Measurements from ENCODE around the gene FANCF.
"Not testable (repeated sequence)": the region's sequence is repeated elsewhere in the genome, so short reads cannot be mapped to it uniquely, and the experiment has no call there.

FANCF gene, protein sequence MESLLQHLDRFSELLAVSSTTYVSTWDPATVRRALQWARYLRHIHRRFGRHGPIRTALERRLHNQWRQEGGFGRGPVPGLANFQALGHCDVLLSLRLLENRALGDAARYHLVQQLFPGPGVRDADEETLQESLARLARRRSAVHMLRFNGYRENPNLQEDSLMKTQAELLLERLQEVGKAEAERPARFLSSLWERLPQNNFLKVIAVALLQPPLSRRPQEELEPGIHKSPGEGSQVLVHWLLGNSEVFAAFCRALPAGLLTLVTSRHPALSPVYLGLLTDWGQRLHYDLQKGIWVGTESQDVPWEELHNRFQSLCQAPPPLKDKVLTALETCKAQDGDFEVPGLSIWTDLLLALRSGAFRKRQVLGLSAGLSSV

DNA sequence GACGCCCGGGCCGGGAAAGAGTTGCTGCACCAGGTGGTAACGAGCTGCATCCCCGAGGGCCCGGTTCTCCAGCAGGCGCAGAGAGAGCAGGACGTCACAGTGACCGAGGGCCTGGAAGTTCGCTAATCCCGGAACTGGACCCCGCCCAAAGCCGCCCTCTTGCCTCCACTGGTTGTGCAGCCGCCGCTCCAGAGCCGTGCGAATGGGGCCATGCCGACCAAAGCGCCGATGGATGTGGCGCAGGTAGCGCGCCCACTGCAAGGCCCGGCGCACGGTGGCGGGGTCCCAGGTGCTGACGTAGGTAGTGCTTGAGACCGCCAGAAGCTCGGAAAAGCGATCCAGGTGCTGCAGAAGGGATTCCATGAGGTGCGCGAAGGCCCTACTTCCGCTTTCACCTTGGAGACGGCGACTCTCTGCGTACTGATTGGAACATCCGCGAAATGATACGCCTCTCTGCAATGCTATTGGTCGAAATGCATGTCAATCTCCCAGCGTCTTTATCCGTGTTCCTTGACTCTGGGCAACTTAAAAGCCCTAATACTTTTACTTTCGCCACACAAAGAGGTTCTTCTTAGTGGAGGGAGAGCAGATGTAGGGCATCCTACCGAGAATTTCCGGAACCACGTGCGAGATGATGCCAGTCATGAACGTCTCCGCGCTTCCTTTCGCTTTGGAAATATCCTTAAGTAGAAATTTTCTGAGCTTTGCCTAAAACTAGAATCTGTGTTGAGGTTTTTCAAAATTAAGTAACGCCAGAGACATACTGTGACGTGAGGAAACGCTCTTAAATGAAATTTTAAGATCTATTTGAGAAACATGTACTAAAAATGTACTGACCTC lies at the start of gene FANCF:
Gene FANCF (minus strand): TSS at position 376 of the 840 bp plus-strand sequence. CDS start 13 bp downstream, at position 363.
- DNase-seq (ENCODE audit: low read depth) = peak; percentile 97

DNA sequence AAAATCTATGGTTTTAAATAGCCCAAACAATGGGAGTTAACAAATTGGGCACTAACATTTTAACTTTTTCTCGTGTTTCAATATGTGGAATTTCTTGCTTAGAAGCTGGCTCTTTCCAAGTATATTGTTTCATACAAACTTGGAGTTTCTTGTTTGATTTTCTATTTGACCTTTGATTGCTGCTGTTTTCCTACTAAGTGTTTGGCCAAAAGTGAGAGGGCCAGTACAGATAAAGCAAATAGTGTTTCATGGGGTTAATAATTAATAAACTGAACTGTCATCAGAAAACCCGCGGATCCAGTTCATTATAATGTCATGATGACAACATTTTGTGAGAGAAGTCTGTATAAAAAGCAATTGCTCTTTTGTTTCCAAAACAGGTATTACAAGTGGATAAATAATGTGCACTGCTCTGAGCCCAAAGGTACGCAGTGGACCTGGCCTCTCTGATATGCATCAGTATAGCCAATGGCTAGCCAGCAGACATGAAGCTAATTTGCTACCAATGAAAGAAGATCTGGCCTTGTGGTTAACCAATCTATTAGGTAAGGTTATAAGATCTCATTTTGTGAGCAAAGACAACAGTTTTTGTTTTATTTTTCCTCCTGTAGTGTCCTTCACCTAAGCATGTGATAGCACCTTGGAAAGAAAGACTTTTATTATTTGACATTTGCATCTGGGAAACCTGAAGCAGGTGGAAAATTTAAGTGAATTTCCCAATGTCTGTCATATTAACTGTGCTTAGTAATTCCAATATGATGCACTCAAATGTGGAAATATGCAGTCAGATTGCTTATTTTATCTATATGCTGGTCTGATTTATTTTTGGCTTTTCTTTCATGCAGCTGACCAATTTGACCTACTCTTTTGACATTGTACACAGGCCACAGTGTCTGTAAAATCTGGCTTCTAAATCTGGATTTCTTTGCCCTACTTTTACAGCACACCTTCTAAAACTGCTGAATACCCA lies 49.1 kb upstream of the FANCF start:
- no peak for DNase-seq (ENCODE audit: low read depth)
- no peak overlapping the region for H3K4me3 ChIP-seq (ENCODE audit: low read depth, low read length)

More for the DNA sequence above, at the start of gene FANCF:
- H3K4me3 ChIP-seq (ENCODE audit: low read depth, low read length) = peak within 1 kb of the TSS; percentile 86

DNA sequence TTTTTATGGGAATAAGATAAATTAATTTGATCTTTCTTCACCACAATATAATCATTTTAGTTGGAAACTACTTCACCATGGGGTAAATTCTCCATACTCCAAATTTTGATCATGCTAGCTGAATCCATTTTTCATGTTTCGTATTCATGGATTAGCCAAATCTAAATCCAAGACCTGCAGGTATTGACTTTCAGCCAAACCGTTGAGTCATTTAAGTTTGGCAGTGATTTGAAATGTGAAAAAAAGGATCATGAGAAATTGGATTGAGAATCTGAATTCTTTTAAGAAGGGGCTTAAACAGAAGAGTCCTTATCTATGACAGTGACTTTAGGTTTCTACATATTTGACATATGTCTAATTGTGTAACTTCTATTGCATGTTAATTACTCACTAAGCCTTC lies 46.1 kb upstream of the FANCF start:
- no peak for DNase-seq (ENCODE audit: low read depth)
- H3K4me3 ChIP-seq (ENCODE audit: low read depth, low read length) = no peak overlapping the region

DNA sequence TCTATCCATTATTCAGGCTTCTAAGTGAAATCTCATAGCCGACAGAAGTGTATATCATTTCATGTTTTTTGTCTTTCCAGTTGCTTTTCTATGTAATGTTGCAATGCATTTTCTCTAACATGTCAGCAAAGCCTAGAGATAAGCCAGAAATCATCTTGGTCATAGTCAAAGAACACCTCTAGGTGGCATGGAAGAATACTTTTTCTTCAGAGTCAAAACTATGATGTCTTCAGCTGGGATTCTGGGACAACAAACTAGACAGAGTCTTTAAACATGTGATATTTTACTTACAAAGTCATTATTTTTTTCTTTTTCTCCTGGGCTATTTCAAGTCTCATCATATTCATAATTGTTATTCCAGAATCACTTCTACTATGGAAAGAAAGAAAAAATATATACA lies 45.2 kb upstream of the FANCF start:
- H3K4me3 ChIP-seq (ENCODE audit: low read depth, low read length) = no peak overlapping the region
- DNase-seq (ENCODE audit: low read depth) = no peak

DNA sequence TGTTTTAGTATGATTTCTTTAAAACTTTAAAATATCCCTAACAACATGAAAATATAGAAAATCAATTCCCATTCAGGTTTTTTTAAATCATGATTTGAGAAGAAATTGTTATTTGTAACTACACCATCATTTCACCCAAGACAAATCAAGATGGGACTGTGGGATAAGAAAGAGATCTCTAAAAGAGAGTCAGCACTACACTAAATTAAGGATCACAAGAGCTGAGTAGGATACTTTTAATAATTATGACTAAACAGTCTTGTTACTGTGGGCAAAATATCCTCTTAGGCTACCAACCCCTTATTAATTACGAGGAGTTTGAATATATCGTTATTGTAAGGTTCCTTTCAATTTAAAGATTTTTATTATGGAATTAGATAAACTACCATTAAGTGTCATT lies 43.7 kb upstream of the FANCF start:
- no peak for DNase-seq (ENCODE audit: low read depth)
- no peak overlapping the region for H3K4me3 ChIP-seq (ENCODE audit: low read depth, low read length)

DNA sequence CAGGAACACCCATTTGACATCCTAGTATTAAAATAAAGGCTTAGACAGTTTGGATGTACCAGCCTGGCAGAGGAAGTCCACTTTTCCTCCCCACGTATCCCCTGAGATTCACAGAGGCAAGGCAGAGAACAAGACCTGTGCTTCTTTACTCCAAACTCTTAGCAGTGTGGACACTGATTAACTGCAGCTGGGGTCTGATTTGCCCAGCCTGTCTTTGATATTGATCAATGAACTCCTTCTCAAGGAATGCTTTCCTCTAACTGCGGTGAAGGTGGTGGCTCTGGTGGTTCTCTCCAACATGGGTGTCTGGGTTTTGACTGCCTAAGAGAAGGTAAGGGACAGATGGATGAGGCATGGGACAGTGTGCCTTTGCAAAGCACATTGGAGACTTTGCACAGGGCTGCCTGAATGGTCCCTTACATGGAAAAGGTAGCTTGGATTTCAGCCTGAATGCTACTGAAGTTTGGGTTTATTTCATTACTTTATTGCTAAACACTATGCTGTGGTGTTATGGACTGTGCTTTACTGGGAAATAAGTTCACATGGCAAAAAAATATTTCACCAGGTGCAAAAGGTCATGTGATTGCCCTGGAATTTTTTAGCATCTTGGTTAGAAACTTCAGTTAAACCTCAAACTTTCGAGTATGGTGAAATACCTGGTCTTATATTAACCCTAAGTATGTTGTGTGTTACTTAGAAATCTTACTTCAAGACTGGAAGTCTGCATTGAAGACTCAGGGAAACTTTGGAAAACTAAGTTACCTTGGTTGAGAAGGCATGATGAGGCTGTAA lies 42.6 kb upstream of the FANCF start:
- H3K4me3 ChIP-seq (ENCODE audit: low read depth, low read length) = no peak overlapping the region
- no peak for DNase-seq (ENCODE audit: low read depth)

DNA sequence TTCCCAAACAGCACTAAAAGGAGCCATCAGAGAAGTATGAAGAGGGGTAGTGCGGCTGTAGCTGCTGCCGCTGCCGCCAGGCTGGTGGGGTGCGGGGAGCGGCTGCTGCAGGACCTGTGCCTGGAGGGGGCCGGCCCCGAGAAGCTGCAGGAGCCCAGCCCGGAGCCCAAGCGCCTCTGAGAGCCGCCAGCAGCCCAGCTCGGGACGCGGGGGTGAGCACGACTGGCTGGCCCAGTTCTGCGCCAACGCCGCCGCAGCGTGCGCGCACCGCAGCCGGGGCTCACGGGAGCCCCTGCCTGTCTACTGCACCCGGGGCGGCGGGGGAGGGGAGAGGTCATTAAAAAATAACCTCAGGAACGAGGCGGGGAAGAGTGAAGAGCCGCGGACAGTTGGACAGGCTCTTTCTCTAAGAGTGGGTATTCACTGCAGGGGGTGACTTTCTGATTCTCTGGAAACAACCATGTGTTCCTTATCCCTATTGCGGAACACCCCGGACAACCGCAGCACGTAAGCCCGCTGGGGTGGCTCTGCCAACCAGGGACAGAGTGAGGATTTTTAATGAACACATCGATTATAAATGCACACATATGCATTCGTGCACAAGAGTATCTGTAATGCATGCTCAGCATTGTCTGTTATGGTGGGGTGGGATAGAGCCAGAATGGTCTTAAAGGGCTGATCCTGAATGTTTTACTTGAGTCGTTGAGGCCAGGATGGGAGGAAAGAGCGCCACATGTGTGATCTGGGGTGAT lies 41.2 kb upstream of the FANCF start:
- peak overlapping the region; percentile 47 for H3K4me3 ChIP-seq (ENCODE audit: low read depth, low read length)
- DNase-seq (ENCODE audit: low read depth) = no peak

DNA sequence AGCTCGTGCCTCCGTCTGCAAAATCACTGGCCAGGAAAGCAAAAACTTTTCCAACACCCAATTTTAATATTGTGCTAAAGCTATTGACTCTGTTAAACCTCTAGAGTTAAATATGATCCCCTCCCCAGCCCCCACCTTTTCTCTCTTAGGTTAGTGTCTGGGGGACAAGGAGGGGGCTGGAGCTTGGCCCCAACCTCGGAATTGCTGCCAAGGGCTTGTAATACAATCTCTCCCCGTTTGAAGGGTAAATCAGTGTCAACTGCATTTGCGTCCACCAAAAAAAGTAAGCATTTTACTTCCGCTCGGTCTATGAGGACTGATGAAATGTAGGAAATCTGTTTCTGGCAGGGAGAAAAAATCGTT lies 40.7 kb upstream of the FANCF start, which contains the start of gene GAS2:
Gene GAS2 (plus strand): TSS at position 287 of the 363 bp plus-strand sequence. CDS start 8,259 bp downstream, outside the sequence.
- H3K4me3 ChIP-seq (ENCODE audit: low read depth, low read length) = peak within 1 kb of the TSS; percentile 47
- DNase-seq (ENCODE audit: low read depth) = no peak

DNA sequence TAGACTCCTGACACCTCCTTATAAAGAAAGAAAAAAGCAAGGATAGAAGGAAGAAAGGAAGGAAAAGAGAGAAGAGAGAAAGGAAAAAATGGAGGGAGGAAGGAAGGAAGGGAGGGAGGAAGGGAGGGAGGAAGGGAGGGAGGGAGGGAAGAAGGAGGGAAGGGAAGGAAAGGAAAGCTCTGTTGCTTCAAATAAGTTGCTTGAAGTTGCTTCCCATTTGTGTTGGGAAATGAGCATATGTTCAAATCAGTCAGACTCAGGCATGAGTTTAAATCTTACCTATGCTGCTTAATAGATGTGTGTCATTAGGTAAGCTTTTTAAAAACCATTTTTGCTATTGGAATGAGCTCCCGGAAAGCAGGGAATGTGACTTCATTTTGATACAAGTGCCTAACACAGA lies 34.2 kb upstream of the FANCF start:
- DNase-seq (ENCODE audit: low read depth) = no peak
- no peak overlapping the region for H3K4me3 ChIP-seq (ENCODE audit: low read depth, low read length)

DNA sequence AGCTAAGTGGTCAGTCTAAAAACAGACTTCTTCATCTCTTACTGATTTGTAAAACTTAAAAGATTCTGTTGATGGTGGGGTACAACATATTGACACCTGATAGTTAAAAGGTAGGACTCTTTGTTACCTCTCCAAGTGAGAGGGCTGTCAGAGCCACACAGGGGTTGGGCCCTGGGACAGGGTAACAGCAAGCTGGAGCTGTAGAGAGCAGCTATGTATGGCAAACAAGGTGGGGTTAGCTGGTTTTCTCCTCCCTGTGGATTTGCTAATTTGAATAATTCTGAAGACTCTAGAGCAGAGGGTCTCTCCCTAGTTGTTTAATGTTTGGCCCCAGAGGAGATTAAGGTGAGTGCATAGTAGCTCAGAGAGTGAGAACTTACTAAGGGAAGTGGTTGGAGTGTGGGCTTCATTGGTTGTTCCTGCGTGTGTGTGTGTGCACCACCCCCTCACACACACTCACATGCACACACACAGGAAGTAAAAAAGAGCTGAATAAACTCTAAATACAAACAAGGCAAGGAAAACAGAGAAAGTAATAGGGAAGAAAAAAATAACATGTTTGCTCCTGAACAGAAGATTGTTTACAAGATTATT lies 31.6 kb upstream of the FANCF start:
- DNase-seq (ENCODE audit: low read depth) = no peak

DNA sequence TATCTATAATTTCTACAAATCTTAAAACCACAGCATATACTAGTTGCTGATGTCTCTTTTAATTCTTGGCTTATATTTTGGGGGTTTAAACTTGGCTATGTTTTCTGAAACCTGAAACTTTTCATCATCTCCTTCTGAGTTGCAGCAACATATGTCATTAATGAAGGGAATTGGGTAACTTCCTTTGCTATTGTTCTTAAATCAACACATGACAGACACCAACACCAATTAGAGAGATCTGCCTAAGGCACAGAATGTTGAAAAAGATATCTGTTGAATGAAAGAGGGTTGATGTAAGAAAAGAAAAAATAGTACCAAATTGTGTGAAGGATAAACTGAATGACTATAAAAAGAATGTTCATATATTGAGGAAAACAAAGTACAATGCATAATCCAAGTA lies 30.5 kb upstream of the FANCF start:
- H3K4me3 ChIP-seq (ENCODE audit: low read depth, low read length) = no peak overlapping the region

More for the DNA sequence above, 31.6 kb upstream of the FANCF start:
- H3K4me3 ChIP-seq (ENCODE audit: low read depth, low read length) = no peak overlapping the region

DNA sequence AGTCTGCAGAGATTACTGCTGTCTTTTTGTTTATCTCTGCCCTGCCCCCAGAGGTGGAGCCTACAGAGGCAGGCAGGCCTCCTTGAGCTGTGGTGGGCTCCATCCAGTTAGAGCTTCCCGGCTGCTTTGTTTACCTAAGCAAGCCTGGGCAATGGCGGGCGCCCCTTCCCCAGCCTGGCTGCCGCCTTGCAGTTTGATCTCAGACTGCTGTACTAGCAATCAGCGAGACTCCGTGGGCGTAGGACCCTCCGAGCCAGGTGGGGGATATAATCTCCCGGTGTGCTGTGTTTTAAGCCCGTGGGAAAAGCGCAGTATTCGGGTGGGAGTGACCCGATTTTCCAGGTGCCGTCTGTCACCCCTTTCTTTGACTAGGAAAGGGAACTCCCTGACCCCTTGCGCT lies 26.7 kb upstream of the FANCF start:
- not testable (repeated sequence) for DNase-seq (ENCODE audit: low read depth); H3K4me3 ChIP-seq (ENCODE audit: low read depth, low read length)

More for the DNA sequence above, 30.5 kb upstream of the FANCF start:
- no peak for DNase-seq (ENCODE audit: low read depth)

DNA sequence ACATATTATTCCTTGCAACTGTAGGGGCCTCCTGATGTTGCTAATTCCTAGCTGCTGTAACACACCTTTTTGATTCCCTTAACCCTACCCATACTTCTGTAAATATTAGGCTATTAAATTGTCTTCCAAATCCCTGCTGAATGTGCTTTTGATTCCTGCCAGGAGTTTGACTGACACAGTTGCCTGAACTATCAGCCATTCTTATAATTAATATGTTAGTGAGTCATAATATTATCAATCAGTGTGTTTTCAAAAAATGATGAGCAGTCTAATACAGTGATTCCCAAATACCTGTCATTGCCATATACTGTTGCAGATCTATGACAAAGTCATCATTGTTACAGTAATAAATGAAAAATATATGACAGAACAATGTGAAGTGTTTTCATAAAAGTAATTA lies 15.9 kb upstream of the FANCF start:
- DNase-seq (ENCODE audit: low read depth) = no peak
- H3K4me3 ChIP-seq (ENCODE audit: low read depth, low read length) = no peak overlapping the region

DNA sequence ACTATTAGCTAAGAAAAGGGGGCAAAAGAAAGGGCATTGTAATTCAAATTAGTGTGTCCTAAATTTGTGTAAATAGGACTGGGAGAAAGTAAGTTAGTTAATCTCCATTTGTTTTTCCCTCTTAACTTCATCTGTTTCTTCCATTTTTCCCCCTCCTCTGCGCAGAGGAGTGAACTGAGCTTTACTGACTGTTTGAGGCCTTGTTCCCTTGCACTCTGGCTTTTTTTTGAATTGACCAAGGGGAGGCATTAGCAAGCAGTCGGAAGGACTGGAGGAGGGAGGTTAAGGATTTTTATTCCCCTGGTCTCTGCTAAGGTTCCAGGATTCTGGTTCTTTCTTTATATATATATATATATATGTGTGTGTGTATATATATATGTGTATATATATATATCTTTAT lies 15.2 kb upstream of the FANCF start:
- H3K4me3 ChIP-seq (ENCODE audit: low read depth, low read length) = no peak overlapping the region
- no peak for DNase-seq (ENCODE audit: low read depth)

DNA sequence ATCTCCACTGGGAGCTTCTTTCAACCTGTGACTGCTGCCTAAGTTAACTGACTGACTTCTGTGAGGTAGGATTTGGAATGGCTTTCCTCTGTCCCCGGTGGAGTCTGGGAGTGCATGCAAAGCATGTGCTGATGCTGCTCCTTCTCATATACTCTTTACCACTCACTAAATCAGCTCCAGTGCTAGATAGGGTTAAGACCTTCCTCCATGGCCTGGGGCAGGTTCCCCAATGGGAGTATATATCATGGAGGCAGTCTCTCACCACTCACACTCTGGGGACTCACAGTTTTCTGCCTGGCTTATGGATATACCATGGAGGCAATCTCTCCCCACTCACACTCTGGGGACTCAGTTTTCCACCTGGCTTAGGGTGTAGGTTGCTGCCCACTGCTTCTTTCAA lies 10.1 kb upstream of the FANCF start:
- no peak for DNase-seq (ENCODE audit: low read depth)
- H3K4me3 ChIP-seq (ENCODE audit: low read depth, low read length) = no peak overlapping the region

DNA sequence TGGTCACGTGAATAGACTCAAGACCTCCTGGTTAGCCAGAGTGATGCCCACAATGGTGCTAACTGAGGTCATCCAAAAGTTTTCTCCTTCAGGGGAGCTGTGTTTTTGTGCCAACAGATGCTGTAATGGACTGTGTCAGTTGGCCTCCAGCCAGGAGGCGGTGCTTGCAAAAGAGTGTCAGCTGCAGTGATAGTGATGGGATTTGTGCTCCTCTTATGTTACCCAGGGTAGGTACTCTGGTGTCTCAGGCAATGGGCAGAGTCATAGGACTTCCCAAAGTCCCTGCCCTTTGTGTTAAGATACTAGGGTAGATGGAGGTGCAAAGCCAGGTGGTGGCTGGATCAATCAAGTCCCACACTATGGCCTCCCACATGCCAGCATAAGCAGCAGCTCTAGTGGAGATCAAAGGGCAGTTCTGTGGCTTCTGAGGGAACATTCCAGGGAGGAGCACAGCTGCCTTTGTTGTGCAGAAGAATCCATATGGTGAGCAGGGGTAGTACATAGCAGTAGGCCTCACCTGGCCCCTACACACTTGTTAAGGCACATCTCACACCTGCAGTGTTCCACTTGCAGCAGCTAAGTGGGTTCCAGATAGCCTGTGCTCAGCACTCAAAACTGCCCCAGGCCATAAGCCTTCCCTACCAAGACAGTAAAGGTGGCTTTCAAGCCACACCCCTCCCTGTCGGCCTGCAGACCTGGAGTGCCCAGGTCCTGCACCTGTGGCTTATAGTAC lies 9.4 kb upstream of the FANCF start:
- peak; percentile 58 for DNase-seq (ENCODE audit: low read depth)
- no peak overlapping the region for H3K4me3 ChIP-seq (ENCODE audit: low read depth, low read length)

DNA sequence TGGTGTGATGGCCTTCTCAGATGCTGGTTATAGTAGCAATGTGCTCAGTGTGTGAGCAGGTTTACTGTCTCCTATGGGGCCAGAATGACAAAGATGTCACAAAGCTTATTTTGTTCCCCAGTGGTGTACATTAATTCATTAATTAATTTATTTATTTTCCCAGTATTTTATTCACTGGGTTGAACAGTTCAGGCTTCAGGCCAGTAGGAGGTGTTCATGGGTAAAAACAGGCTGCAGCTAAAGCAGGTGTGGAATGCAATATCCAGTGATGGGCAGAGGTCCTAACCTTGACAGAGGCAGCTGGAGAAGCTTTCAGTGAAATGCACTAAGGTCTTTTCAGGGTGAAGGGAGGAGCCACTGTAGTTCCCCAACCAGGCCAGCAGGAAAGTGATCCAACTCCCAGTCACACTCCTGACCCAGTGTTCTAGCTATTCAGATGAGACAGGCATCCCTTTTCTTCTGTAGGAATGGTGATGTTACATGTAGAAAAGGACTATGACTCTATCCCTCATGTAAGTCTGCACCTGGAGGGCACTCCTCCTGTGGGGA lies 7.8 kb upstream of the FANCF start:
- DNase-seq (ENCODE audit: low read depth) = no peak
- H3K4me3 ChIP-seq (ENCODE audit: low read depth, low read length) = no peak overlapping the region

Measured in skeletal muscle cell (primary cell).